Measurements from ENCODE around the gene CEBPA. TPM values are rescaled to one million over a fixed set of nuclear protein-coding genes. Genes with fewer than 3 reads are reported as not detected.

CEBPA gene
- 0.15 TPM for polyA plus RNA-seq

DNA sequence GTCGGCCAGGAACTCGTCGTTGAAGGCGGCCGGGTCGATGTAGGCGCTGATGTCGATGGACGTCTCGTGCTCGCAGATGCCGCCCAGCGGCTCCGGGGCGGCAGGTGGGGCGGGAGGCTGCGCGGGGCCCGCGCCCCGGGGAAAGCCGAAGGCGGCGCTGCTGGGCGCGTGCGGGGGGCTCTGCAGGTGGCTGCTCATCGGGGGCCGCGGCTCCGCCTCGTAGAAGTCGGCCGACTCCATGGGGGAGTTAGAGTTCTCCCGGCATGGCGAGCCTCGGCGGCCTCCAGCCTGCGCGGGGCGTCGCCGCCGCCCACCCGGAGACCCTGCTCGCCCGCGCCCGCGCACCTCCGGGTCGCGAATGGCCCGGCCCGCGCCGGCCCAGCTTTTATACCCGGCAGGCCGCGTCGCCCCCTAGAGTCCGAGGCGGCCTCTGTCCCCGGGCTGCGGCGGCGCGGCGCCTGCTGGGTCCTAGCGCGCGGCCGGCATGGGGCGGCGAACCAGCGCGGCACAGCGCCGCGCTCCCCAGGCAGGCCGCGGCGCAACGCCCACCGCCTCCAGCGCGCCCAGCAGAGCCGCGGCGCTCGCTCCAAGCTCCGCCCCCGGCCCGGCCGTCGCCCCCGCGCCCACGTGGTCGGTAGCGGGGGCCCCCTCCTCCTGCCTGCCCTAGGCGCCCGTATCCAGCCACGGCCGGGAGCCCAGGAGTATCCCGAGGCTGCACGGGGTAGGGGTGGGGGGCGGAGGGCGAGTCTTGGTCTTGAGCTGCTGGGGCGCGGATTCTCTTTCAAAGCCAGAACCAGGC, at the start of gene CEBPA:
Gene CEBPA, minus strand, starts transcription at position 360 of the 799 bp plus-strand sequence. Its CDS starts 120 bp downstream, at position 240.
- peaks cover 29% of the 10 kb centered on the region for H3K27me3 Mint-ChIP-seq
- H3K36me3 Mint-ChIP-seq = no peaks in the 10 kb centered on the region
- H3K27ac Mint-ChIP-seq = no peak within 1 kb of the TSS
- H3K9me3 Mint-ChIP-seq = no peaks in the 10 kb centered on the region
- peak within 1 kb of the TSS; percentile 71 to 84 (median 74) for H3K4me3 Mint-ChIP-seq
- H3K4me1 Mint-ChIP-seq = peaks cover 0 to 6% (median 5%) of the 10 kb centered on the region in 3 donors

DNA sequence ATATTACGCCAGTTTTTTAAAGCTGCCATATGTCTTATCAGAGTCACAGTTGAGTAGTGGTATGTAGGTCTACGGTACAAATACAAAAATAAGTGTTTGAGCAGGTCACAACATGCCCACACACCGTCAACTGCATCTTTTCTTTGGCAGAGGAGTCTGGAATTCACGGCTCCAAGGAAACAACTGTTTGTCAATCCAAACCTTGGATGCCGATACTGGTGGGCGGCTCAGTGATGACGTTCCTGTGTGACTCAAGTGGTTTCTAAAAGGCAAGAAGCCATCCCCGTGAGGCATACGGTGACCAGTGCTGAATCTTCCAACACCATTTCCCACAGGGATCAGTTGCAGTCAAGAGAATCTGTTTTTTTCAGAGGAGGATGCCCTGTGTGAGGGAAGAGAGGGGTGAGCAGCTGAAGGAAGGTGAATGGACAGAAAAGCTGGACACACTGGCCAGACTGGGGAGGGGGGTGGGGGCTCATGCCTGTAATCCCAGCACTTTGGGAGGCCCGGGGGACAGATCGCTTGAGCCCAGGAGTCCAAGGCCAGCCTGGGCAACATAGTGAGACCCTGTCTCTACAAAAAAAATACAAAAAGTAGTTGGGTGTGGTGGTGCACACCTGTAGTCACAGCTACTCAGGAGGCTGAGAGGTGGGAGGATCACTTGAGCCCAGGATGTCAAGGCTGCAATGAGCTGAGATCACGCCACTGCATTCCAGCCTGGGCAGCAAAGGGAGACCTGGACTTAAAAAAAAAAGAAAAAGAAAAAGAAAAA, 48.4 kb upstream of the CEBPA start:
- no peaks in the 10 kb centered on the region for H3K4me1 Mint-ChIP-seq
- H3K4me3 Mint-ChIP-seq = no peak overlapping the region
- H3K27me3 Mint-ChIP-seq = peaks cover 19% of the 10 kb centered on the region
- no peaks in the 10 kb centered on the region for H3K36me3 Mint-ChIP-seq
- H3K9me3 Mint-ChIP-seq = peaks cover under 1 to 5% (median 3%) of the 10 kb centered on the region in 3 donors
- no peak overlapping the region for H3K27ac Mint-ChIP-seq

- Mint-ChIP-seq H3K9me3 (peaks cover 0 to 2% (median 1%) of the 10 kb centered on the region in 3 donors), H3K27ac (no peak overlapping the region), H3K4me3 (no peak overlapping the region), H3K27me3 (peaks cover 25% of the 10 kb centered on the region), H3K4me1 (no peaks in the 10 kb centered on the region), H3K36me3 (no peaks in the 10 kb centered on the region)
These were observed 47.3 kb upstream of the CEBPA start for GRCh38 chr19:33349319-33350289.

DNA sequence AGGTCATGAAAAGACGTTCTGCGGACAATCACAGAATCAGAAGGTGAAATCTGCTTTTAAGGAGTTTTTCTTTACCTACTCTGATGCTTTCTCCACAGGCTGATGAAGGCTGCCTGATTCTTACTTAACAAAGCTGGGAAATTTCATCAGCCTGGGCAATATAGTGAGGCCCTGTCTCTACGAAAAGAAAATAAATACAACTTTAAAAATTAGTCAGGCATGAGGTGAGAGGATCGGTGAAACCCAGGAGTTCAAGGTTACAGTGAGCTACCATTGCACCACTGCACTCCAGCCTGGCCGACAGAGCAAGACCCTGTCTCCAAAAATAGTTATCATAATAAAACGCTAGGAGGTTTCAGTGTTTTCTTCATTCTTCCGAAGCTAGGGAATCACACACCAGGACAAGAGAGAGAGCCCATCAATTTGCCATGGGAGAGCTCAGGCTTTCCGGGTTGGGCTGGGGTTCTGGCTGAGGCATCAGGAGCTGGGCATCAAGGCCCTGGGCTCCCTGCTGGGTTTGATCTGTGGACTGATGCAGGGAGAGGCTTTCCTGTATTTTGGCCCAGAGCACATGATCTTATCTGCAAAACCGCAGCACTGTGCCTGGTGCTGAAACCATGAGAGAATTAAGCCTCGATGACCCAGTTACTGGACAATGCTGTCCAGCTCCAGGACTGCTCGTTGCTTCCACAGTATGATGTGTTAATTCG, 46.1 kb upstream of the CEBPA start:
- Mint-ChIP-seq H3K36me3 (no peaks in the 10 kb centered on the region), H3K9me3 (peaks cover 0 to 2% (median 0%) of the 10 kb centered on the region in 3 donors), H3K27ac (no peak overlapping the region), H3K27me3 (peaks cover 26% of the 10 kb centered on the region), H3K4me3 (no peak overlapping the region), H3K4me1 (no peaks in the 10 kb centered on the region)

- peaks cover 27% of the 10 kb centered on the region for H3K27me3 Mint-ChIP-seq
- H3K27ac Mint-ChIP-seq = no peak overlapping the region
- no peaks in the 10 kb centered on the region for H3K36me3 Mint-ChIP-seq
- no peak overlapping the region for H3K4me3 Mint-ChIP-seq
- H3K4me1 Mint-ChIP-seq = no peaks in the 10 kb centered on the region
- peaks cover 0 to 2% (median 0%) of the 10 kb centered on the region in 3 donors for H3K9me3 Mint-ChIP-seq
These were observed 45.0 kb upstream of the CEBPA start for GRCh38 chr19:33347300-33347699.

GRCh38 chr19:33346665-33347064, 44.3 kb upstream of the CEBPA start:
- Mint-ChIP-seq H3K27ac (no peak overlapping the region), H3K4me3 (no peak overlapping the region), H3K27me3 (peaks cover 29% of the 10 kb centered on the region), H3K9me3 (peaks cover 0 to 2% (median 0%) of the 10 kb centered on the region in 3 donors), H3K4me1 (no peaks in the 10 kb centered on the region), H3K36me3 (no peaks in the 10 kb centered on the region)

- Mint-ChIP-seq H3K4me3 (no peak overlapping the region), H3K27me3 (peaks cover 33% of the 10 kb centered on the region), H3K9me3 (peaks cover 0 to 2% (median 0%) of the 10 kb centered on the region in 3 donors), H3K36me3 (no peaks in the 10 kb centered on the region), H3K27ac (no peak overlapping the region), H3K4me1 (no peaks in the 10 kb centered on the region)
These were observed 42.8 kb upstream of the CEBPA start for GRCh38 chr19:33345163-33345562.

DNA sequence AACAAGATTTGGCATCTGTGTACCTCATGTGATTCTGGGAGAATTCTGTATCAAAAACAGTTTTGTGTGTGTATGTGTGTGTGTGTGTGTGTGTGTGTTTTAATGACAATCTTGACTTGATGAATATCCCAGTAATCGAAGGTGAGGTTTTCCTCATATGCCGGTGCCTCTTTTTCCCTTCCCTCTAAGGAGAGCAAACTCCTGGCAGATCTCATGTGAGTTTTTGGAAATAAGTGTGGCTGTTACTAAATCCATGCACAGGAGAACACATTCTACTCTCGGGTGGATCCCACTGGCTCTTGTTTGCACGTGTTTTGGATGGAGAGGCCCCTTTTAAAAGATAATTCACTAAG, 42.2 kb upstream of the CEBPA start:
- H3K27me3 Mint-ChIP-seq = peaks cover 33% of the 10 kb centered on the region
- no peaks in the 10 kb centered on the region for H3K36me3 Mint-ChIP-seq
- H3K4me1 Mint-ChIP-seq = no peaks in the 10 kb centered on the region
- no peak overlapping the region for H3K27ac Mint-ChIP-seq
- H3K9me3 Mint-ChIP-seq = peaks cover 0 to 2% (median 0%) of the 10 kb centered on the region in 3 donors
- no peak overlapping the region for H3K4me3 Mint-ChIP-seq

- Mint-ChIP-seq H3K4me1 (peaks cover 0 to under 1% (median 0%) of the 10 kb centered on the region in 3 donors), H3K27ac (no peak overlapping the region), H3K27me3 (peaks cover 33% of the 10 kb centered on the region), H3K4me3 (peak overlapping the region in 1 of 4 donors; percentile 29), H3K9me3 (peaks cover 0 to 3% (median 0%) of the 10 kb centered on the region in 3 donors), H3K36me3 (peaks cover 2% of the 10 kb centered on the region)
These were observed 41.7 kb upstream of the CEBPA start for GRCh38 chr19:33343859-33344572.

GRCh38 chr19:33343301-33343700, 41.0 kb upstream of the CEBPA start:
- H3K27me3 Mint-ChIP-seq = peaks cover 33% of the 10 kb centered on the region
- no peak overlapping the region for H3K4me3 Mint-ChIP-seq
- peaks cover 2% of the 10 kb centered on the region for H3K36me3 Mint-ChIP-seq
- peaks cover 0 to 2% (median 0%) of the 10 kb centered on the region in 3 donors for H3K4me1 Mint-ChIP-seq
- H3K9me3 Mint-ChIP-seq = peaks cover 0 to 3% (median 0%) of the 10 kb centered on the region in 3 donors
- no peak overlapping the region for H3K27ac Mint-ChIP-seq

DNA sequence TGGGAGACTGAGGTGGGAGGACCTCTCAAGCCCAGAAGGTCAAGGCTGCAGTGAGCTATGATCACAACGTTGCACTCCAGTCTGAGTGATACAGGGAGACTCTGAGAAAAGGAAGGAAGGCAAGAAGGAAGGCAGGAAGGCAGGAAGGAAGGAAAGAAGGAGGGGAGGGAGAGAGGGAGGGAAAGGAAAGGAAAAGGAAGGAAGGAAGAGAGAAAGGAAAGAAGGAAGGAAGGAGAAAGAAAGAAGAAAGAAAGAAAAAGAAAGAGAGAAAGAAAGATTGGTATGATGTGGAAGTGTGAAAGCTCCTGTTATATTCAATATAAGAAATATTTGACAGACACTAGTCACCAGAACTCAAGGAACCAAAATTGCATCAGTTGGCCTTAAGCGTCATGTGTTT, 38.7 kb upstream of the CEBPA start:
- Mint-ChIP-seq H3K36me3 (peaks cover 2% of the 10 kb centered on the region), H3K4me3 (no peak overlapping the region)

GRCh38 chr19:33339016-33339984, 37.0 kb upstream of the CEBPA start:
- Mint-ChIP-seq H3K9me3 (peaks cover 0 to 2% (median 0%) of the 10 kb centered on the region in 3 donors), H3K36me3 (peaks cover 2% of the 10 kb centered on the region), H3K27ac (no peak overlapping the region), H3K4me3 (no peak overlapping the region), H3K4me1 (peaks cover 0 to 2% (median 0%) of the 10 kb centered on the region in 3 donors), H3K27me3 (peaks cover 12% of the 10 kb centered on the region)

More for the DNA sequence above, 38.7 kb upstream of the CEBPA start:
- Mint-ChIP-seq H3K27me3 (peaks cover 20% of the 10 kb centered on the region), H3K4me1 (peaks cover 0 to 2% (median 0%) of the 10 kb centered on the region in 3 donors), H3K27ac (peak overlapping the region in 1 of 3 donors; percentile 12), H3K9me3 (peaks cover 0 to 3% (median 0%) of the 10 kb centered on the region in 3 donors)
